ENCODE measurements around the gene MZT2B.
A peak's percentile ranks its signal among the peaks of the same experiment; 100 is the strongest.
"Not testable (repeated sequence)": the region's sequence is repeated elsewhere in the genome, so short reads cannot be mapped to it uniquely, and the experiment has no call there.

The MZT2B gene

DNA sequence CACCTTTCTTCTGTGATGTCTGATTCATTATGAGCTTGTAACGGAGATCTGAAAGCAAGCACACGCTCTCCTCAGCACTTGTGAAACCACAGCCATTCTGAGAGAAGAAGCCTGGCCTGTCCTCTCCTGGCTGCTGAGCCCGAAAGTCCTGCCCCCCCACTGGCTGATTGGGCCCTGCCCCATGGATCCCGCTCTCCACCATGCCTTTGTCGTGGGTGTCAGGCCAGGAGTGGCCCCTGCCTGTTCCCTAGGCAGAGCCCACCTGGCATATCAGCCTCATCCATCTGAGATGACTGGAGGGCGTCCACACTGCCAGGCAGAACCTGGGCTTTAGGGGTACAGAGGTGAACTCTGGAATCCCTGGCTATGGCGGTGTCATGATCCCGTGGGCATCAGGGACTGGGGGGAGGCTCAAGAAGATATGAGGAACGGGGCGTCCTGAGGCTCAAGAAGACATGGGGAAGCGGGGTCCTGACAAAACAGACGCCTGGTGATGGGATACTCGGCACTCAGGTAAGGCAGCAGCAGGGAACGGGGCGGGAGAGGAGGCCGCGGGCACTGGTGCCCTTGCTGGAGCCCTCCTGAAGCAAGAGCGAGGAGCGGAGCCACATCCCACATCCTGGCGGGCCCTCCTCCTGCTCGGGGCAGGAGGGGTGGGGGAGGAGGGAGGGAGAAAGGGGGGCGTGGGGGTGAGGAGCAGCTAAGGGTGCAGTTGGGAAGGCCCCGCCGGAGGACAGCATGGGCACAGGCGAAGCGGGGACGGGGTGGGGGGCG is 38.6 kb upstream of the MZT2B start:
- H3K27me3 ChIP-seq; H3K4me3 ChIP-seq (ENCODE audit: low read depth, low read length); H3K36me3 ChIP-seq; H3K9me3 ChIP-seq; DNase-seq; H3K4me1 ChIP-seq: not testable (repeated sequence)

DNA sequence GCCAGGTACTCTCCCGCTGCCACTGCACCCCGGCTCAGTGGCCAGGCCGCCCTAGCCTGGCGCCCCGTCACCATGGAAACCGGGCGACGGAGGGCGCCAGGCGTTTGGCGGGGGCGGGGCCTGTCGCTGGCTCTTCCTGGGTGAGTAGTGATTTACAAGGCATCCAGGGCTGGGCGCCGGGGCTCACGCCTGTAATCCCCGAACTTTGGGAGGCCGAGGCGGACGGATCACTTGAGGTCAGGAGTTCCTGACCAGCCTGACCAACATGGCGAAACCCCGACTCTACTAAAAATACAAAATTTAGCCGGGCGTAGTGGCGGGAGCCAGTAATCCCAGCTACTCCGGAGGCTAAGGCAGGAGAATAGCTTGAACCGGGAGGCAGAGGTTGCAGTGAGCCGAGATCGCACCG is 37.1 kb upstream of the MZT2B start, which contains the start of gene CCDC74B:
Gene CCDC74B (minus strand): TSS at position 107 of the 409 bp plus-strand sequence. CDS start 116 bp downstream, outside the sequence.
- peak within 1 kb of the TSS; percentile 28 for H3K4me3 ChIP-seq (ENCODE audit: low read depth, low read length)
- H3K27me3 ChIP-seq, H3K36me3 ChIP-seq, H3K9me3 ChIP-seq, H3K4me1 ChIP-seq: not testable (repeated sequence)
- peak; percentile 68 for DNase-seq

DNA sequence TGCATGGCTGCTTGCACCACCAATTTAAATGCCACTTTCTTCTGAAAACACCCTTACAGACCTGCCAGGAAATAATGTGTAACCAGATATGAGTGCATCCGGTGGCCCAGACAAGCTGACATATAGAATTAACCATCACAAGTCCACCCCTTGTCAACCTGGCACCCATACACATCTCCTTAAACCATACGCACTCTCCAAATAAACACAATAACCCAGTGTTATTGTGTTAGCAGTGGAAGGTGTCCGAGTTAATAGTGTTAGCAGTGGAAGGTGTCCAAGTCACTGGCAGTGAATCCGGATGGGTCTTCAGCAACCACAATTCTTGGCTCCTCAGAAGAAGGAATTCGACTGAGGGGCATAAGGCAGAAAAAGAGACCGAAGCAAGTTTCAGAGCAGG is 33.5 kb upstream of the MZT2B start:
- not testable (repeated sequence) for H3K9me3 ChIP-seq; H3K27me3 ChIP-seq; H3K36me3 ChIP-seq; H3K4me3 ChIP-seq (ENCODE audit: low read depth, low read length); H3K4me1 ChIP-seq; DNase-seq

DNA sequence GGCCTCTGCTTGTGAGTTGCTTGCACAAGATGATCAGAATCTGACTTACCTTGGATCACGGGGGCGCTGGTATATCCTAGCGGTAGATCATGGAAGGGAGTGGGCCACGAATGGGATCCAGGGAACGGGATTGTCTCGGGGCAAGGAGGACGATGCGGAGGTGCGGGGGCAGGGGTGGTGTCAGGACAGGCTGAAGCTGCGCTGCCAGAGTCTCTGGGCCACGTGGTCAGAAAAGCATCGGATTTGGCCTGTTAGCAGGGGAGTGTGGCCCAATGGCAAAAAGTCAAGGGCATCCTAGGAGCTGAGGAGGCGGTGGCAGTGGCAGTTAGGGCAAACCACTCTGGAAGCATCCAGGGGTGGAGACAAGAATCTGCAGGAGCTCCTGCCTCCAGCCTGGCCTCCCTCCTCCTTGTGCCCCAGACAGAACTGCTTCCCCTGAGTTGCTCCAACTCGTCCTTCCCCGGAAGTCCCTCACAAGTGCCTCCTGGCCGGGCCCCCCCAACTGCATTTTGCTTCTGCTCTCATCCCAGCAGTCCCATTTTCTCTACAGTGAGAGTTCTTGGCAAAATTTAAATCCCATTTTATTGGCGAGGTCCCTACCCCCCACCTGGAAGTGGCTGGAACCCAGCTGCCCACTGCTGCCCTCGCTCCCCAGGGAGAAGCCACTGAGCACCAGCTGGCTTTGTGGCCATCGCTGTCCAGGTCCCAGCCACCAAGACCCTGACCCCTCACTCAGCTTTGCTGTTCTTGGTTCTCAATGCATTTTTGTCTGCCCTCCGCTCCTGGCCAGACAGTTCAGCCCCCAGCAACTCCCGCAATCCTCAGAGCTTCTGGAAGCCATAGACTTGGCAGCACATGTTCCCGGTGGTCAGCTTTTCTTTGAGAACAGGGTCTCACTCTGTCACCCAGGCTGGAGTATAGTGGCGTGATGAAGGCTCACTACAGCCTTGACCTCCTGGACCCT is 31.6 kb upstream of the MZT2B start:
- DNase-seq = no peak

DNA sequence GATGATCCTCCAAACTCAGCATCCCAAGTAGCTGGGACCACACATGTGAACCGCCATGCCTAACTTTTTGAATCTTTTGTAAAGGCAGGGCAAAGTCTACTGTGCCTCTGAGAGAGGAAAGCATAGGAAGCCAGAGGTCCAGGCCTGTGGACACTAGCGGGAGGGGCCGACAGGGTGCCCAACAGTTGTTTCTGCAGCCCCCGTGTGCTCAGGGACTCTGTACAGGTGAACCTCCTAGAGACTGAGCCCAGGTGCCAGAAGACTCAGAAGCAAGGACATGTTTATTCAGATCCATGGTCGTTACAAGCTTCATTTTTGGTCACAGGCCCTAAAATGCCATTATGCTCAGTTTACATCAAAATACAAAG is 30.9 kb upstream of the MZT2B start:
- H3K4me3 ChIP-seq (ENCODE audit: low read depth, low read length); H3K9me3 ChIP-seq; H3K36me3 ChIP-seq; DNase-seq; H3K4me1 ChIP-seq; H3K27me3 ChIP-seq: not testable (repeated sequence)

More for the DNA sequence above, 31.6 kb upstream of the MZT2B start:
- Histone ChIP-seq H3K4me1 (no peaks in the 10 kb centered on the region), H3K4me3 (ENCODE audit: low read depth, low read length) (no peak overlapping the region), H3K27me3 (no peaks in the 10 kb centered on the region), H3K36me3 (no peaks in the 10 kb centered on the region), H3K9me3 (no peaks in the 10 kb centered on the region)
- TF ChIP-seq, protein P1, sequence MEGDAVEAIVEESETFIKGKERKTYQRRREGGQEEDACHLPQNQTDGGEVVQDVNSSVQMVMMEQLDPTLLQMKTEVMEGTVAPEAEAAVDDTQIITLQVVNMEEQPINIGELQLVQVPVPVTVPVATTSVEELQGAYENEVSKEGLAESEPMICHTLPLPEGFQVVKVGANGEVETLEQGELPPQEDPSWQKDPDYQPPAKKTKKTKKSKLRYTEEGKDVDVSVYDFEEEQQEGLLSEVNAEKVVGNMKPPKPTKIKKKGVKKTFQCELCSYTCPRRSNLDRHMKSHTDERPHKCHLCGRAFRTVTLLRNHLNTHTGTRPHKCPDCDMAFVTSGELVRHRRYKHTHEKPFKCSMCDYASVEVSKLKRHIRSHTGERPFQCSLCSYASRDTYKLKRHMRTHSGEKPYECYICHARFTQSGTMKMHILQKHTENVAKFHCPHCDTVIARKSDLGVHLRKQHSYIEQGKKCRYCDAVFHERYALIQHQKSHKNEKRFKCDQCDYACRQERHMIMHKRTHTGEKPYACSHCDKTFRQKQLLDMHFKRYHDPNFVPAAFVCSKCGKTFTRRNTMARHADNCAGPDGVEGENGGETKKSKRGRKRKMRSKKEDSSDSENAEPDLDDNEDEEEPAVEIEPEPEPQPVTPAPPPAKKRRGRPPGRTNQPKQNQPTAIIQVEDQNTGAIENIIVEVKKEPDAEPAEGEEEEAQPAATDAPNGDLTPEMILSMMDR (IDR thresholded peaks at IDR 0.05; ENCODE audit: low read depth, low read length) = no peak

DNA sequence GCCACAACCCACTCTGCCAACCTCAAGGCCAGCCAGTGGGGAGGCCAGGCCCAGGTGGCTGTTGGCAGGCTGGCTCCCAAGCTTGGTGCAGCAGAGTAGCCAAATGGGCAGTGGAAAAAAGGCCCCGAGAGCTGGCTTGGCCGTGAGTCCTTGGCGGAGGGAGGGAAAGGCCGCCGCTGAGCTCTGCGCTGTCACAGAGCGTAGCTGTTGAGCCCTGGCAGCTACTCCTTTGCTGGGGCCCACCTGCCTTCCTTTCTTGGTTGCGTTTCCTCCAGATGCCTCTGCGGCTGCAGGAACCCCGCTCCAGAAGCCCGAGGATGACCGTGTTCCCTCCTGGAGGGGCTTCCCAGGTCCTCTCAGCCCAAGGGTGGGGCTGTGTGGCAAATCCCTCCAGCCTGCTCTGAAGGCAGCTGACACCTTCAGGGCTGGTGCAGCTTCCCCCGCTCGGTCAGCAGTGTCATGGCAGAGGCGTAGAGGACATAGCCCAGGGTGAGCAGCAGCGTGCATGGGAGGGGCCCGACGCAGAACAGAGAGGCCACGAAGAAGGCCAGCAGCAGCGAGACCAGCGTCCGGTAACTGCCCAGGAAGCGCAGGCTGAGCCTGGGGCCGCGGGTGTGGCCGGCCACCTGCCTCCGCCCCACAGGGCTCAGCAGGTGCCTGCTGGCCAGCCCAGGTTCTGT is 29.8 kb upstream of the MZT2B start:
- H3K4me1 ChIP-seq; DNase-seq; H3K27me3 ChIP-seq; H3K4me3 ChIP-seq (ENCODE audit: low read depth, low read length); H3K9me3 ChIP-seq; H3K36me3 ChIP-seq: not testable (repeated sequence)

DNA sequence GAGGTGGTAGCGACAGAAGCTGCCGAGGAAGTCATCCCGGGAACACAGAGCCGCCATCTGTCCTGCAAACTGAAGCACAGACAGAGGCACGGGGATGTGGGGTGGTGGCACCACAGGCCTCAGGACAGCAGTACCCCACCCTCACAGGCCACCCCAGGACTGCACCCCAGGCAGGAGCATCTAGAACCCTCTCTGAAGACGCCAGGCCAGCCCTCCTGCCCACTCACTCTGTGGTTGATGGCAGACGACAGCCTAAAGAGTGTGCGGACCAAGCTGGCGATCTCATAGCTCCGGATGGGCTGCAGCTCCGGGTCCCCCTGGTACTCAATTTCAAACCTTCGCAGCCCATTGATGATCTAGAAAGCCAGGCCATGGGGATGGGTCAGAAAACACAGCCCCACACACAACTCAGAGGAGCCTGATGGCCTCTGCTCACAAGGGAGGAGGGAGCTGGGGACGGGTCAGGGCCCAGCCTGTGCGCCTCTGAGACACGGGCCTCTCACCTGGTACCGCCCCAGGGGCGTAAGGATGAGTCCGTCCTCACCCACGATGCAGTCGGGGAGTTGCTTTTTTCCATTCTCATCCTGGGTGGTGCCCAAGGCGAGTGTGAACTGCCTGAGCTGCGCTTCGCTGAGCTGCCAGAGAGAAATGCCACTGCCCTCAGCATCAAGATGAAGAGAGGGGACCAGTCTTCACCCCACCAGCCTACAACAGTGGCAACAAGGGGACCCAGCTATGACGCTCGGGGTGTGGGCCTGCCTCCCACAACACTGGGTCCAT is 29.1 kb upstream of the MZT2B start:
- Histone ChIP-seq H3K4me3 (ENCODE audit: low read depth, low read length) (no peak overlapping the region), H3K9me3 (no peaks in the 10 kb centered on the region), H3K27me3 (no peaks in the 10 kb centered on the region), H3K36me3 (no peaks in the 10 kb centered on the region), H3K4me1 (no peaks in the 10 kb centered on the region)
- TF ChIP-seq, protein P1 (IDR thresholded peaks at IDR 0.05; ENCODE audit: low read depth, low read length) = no peak
- no peak for DNase-seq

DNA sequence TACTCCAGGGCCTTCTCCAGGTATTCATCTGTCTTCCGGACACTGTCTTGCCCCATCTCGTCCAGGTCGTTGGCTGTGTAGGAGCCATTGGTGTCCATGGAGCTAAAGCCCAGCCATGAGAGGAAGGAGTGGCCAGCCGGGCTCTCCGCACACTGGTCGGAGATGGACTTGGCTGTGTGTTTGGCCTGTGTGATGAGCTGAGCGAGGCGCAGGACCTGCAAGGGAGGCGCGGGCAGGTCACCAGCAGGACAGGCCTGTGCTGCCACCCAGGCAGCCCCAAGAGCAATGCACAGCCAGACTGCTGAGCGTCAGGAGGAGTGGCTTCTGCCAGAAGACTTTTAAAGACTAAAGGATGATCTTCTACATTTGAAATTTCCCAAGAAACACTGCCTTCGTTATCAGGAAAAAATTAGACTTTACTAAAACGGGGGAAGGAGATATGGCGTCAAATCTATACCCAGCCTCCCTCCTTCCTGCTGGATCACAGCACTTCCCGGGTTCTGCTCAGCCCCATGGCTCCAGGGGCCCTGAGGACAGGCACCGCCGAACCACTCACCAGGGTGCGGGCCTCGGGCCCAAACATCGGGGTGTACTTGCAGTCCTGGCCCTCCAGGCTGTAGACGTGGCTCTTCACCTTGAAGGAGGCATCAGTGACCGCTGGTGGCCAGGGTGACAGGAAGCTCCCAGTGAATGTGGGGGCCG is 28.2 kb upstream of the MZT2B start:
- H3K4me1 ChIP-seq; H3K36me3 ChIP-seq; H3K27me3 ChIP-seq; DNase-seq; H3K4me3 ChIP-seq (ENCODE audit: low read depth, low read length); H3K9me3 ChIP-seq: not testable (repeated sequence)

DNA sequence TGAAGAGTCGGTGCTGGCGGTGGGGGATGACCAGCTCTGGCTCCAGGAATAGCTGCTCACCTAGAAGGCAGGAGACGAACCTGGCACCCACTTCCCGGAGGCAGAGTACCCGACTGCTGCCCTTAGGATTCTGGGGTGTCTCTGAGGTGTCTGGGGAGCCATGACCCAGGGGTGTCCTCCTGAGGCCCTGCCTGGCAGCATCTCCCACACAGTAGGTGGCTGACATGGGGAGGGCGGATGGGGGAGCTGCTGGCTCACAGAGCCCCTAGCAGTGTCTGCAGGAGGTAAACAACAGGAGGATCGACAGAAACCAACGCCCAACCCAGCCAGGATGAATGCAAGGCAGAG is 27.7 kb upstream of the MZT2B start:
- H3K4me1 ChIP-seq; H3K4me3 ChIP-seq (ENCODE audit: low read depth, low read length); DNase-seq; H3K27me3 ChIP-seq; H3K9me3 ChIP-seq; H3K36me3 ChIP-seq: not testable (repeated sequence)

All from BE2C (cell line).